Measurements from ENCODE around the gene ANO9. TPM values are rescaled to one million over a fixed set of nuclear protein-coding genes. Genes with fewer than 3 reads are reported as not detected.
A peak's percentile ranks its signal among the peaks of the same experiment; 100 is the strongest.

ANO9 gene
- total and polyA plus RNA-seq, 9 donors: 0.12 to 11.4 (median 0.77) TPM

DNA sequence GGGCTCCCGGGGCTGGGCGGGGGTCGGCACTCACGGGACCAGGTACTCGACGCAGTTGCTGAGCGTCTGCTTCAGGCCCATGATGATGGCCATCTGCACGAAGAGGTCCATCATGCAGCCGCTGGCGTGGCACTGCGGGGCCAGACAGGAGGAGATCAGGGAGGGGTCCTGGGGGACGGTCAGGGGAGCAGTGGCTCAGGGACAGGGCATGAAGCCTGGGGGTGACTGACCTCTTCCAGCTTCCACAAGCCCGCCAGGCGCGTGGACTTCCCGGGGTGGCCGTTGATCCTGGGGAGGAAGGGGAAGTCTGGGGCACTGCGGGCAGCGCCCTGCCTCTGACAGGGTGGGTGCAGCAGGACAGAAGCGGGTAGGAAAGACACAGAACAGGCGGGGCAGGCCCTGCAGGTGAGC is 20.9 kb downstream of the ANO9 start:
- H3K27me3 ChIP-seq: no peaks in the 10 kb centered on the region

DNA sequence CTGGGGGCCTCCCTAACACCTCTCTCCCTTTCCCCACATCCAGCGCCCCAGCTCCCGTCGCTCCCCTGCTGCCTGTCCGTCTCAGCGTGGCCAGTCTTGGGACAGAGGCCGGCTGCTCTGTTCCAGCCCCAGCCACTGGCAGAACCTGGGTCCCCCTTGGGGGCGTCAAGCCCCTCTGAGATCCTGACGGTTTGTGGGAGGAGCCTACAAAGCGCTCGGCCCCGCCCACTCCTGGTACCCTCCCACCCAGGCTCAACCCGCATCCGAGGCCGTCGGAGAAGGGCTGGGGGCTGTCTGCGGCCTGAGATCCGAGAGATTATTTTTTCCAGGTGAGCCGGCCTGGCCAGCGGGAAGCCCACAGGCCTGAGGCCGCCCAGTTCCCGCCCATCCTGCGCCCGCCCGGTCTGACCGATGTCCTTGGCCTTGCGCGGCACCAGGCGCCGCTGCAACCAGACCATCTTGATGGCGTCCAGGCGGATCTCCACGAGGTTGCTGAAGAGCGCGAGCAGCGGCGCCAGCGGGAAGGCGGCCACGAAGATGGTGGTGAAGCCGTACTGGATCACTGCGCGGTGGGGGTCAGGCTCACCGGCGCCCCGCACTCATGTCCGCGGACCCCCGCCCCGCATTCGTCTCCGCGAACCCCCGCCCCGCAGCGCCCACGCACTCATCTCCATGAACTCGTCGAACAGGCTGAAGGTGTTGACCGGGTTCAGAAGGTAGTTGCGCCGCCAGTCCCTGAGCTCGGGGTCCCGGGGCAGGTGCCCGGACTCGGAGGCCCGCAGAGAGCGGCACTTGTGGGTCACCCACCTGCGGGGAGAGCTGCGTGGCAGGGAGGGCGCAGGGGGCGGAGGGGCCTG is 21.5 kb downstream of the ANO9 start:
- Histone ChIP-seq H3K27ac (no peak overlapping the region), H3K4me3 (no peak overlapping the region), H3K4me1 (ENCODE audit: insufficient read depth) (peaks cover 2% of the 10 kb centered on the region), H3K27me3 (no peaks in the 10 kb centered on the region), H3K9me3 (no peaks in the 10 kb centered on the region), H3K36me3 (no peaks in the 10 kb centered on the region)
- peak in 2 of 5 donors; percentile 15 to 38 for DNase-seq
- WGBS, 3 donors: 41 to 61% (median 53%) methylated on average over 53 to 71 of the region's 71 CpGs
- TF ChIP-seq EP300 (IDR thresholded peaks at IDR 0.05) (no peak), POLR2A (IDR thresholded peaks at IDR 0.05) (no peak)
- TF ChIP-seq, protein P1, sequence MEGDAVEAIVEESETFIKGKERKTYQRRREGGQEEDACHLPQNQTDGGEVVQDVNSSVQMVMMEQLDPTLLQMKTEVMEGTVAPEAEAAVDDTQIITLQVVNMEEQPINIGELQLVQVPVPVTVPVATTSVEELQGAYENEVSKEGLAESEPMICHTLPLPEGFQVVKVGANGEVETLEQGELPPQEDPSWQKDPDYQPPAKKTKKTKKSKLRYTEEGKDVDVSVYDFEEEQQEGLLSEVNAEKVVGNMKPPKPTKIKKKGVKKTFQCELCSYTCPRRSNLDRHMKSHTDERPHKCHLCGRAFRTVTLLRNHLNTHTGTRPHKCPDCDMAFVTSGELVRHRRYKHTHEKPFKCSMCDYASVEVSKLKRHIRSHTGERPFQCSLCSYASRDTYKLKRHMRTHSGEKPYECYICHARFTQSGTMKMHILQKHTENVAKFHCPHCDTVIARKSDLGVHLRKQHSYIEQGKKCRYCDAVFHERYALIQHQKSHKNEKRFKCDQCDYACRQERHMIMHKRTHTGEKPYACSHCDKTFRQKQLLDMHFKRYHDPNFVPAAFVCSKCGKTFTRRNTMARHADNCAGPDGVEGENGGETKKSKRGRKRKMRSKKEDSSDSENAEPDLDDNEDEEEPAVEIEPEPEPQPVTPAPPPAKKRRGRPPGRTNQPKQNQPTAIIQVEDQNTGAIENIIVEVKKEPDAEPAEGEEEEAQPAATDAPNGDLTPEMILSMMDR (IDR thresholded peaks at IDR 0.05): no peak
- intact Hi-C loops (cut with DNase I): no loop called here

More for the DNA sequence above, 20.9 kb downstream of the ANO9 start:
- Histone ChIP-seq H3K27ac (no peak overlapping the region), H3K36me3 (no peaks in the 10 kb centered on the region), H3K4me1 (ENCODE audit: insufficient read depth) (peaks cover 2% of the 10 kb centered on the region), H3K4me3 (no peak overlapping the region), H3K9me3 (no peaks in the 10 kb centered on the region)
- WGBS, 3 donors: 87 to 92% (median 90%) methylated on average over 21 of the region's 21 CpGs
- TF ChIP-seq, protein P1 (IDR thresholded peaks at IDR 0.05): no peak
- DNase-seq: peak in 2 of 5 donors; percentile 15 to 29
- intact Hi-C loops (cut with DNase I): no loop called here

DNA sequence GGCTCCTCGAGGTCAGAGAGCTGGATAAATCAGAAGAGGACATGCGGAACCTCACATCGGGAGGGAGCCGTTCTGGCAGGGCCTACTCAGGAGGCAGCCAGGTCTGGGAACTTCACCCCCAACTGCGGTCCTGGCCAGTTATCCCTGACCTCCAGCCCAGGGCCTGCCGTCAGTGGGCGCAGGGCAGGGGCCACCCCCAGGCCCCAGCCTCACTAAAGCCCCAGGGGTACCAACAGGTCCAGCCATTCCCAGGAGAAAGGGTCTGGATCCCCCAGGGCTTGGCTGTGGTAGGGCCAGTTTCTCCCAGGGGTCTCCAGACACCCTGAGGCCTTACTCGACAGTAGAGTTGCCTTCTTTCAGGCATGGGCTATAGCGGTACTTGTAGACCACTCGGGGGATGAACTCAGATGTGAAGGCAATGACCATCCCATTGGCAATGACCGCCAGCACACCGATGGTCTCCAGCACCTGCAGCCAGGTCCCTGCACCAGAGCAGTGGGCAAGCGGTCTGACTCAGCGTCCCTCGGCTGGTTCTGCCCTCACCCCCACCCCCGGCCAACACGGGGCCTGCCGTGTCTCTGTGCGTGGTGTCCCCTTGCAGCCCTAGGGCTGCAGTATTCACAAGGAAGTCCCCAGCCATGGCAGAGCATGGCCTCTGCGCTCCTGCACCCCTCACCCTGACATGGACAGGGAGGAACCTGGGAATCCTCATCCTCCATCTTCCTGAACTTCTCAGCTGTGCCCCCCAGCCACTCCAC is 22.4 kb downstream of the ANO9 start:
- TF ChIP-seq POLR2A (IDR thresholded peaks at IDR 0.05): no peak
- no peak for TF ChIP-seq EP300 (IDR thresholded peaks at IDR 0.05)
- TF ChIP-seq, protein P1 (IDR thresholded peaks at IDR 0.05): no peak
- no peaks in the 10 kb centered on the region for H3K9me3 ChIP-seq
- intact Hi-C loops (cut with DNase I): no loop called here
- 84 to 88% (median 87%) methylated on average over 19 to 20 of the region's 20 CpGs for WGBS, 3 donors
- H3K27ac ChIP-seq: no peak overlapping the region
- no peak overlapping the region for H3K4me3 ChIP-seq
- H3K27me3 ChIP-seq: no peaks in the 10 kb centered on the region
- H3K4me1 ChIP-seq (ENCODE audit: insufficient read depth): peaks cover 2% of the 10 kb centered on the region
- no peaks in the 10 kb centered on the region for H3K36me3 ChIP-seq
- no peak for DNase-seq

DNA sequence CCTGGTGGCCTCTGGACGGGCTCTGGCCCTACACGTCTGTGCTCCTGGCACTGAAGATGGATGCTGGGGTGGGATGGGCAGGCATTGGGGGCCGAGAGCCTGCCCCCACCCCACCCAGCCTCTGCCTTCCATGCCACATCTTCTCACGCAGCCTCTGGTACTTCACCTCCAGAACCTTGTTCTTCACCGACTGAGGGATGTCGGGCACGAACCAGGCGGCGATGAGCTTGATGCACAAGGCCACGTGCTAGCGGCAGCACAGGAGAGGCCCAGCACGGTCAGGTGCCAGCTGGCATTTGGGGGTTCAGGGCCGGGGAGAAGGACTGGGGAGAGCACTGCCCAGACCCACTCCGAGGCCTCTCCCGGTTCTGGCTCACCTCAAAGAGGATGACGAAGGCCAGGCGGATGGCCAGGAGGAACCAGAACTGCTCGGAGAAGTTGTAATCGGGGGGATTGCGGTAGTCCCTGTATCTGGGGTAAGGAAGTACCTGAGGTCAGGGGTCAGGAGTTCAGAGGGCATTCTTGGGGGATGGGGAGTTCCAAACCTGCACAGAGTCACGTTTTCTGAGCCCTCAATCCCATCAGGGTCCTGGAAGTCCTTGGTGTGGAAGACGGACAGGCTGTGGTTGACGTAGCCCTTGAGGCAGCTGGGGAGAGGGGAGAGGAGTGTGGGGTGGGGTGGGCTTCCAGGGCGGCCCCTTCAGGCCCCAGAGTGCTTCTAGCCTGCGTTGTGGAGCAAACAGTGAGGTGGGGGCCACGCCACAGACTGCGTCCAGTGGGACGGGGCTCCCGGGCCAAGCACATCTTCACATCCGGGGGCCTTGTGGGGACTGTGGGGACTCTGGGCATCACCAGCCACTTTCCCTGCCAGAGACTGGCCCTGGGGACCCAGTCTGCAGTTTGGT is 23.2 kb downstream of the ANO9 start:
- H3K4me1 ChIP-seq (ENCODE audit: insufficient read depth): peaks cover 2% of the 10 kb centered on the region
- H3K4me3 ChIP-seq: no peak overlapping the region
- DNase-seq: no peak
- TF ChIP-seq EP300 (IDR thresholded peaks at IDR 0.05) (no peak), POLR2A (IDR thresholded peaks at IDR 0.05) (no peak)
- TF ChIP-seq, protein P1 (IDR thresholded peaks at IDR 0.05): no peak
- 80 to 87% (median 83%) methylated on average over 30 of the region's 30 CpGs for WGBS, 3 donors
- intact Hi-C loops (cut with DNase I): no loop called here
- no peaks in the 10 kb centered on the region for H3K9me3 ChIP-seq
- H3K27me3 ChIP-seq: no peaks in the 10 kb centered on the region
- H3K27ac ChIP-seq: no peak overlapping the region
- no peaks in the 10 kb centered on the region for H3K36me3 ChIP-seq
